Stimulated activated CD8-positive, alpha-beta memory T cell treated with anti-CD3 and anti-CD28 coated beads, Interleukin-4, amount 100 ng/mL, for 1 hour (primary cell): ENCODE measurements around the gene GPR15LG.
A peak's percentile ranks its signal among the peaks of the same experiment; 100 is the strongest.

Source experiments
- DNase-seq, 2 donors: peaks; one replicate each; pipeline ENCODE4 v3.0.0-alpha.2; 2020; ENCODE audit warnings: low read depth in 2 of 2, low spot score in 1 of 2

The GPR15LG gene

GRCh38 chr10:84193327-84193726 lies 19.7 kb downstream of the GPR15LG start:
- DNase-seq = no peak

GRCh38 chr10:84193846-84194423 lies 20.3 kb downstream of the GPR15LG start:
- DNase-seq = no peak

GRCh38 chr10:84194424-84195043 lies 20.9 kb downstream of the GPR15LG start, which contains the start of gene CDHR1:
CDHR1 (plus strand) TSS chr10:84194537; CDS start chr10:84194761, 224 bp downstream.
- peak; percentile 20 to 24 for DNase-seq

GRCh38 chr10:84195044-84195830 lies 21.6 kb downstream of the GPR15LG start:
- no peak for DNase-seq

- no peak for DNase-seq
Measured at GRCh38 chr10:84196083-84196482, 22.5 kb downstream of the GPR15LG start.

GRCh38 chr10:84196941-84197340 lies 23.3 kb downstream of the GPR15LG start:
- DNase-seq = no peak

GRCh38 chr10:84197643-84198042 lies 24.0 kb downstream of the GPR15LG start:
- no peak for DNase-seq

GRCh38 chr10:84198206-84198915 lies 24.8 kb downstream of the GPR15LG start:
- DNase-seq = no peak

GRCh38 chr10:84200537-84201243 lies 27.1 kb downstream of the GPR15LG start:
- DNase-seq = no peak

GRCh38 chr10:84201244-84201606 lies 27.6 kb downstream of the GPR15LG start:
- no peak for DNase-seq

GRCh38 chr10:84201682-84202081 lies 28.1 kb downstream of the GPR15LG start:
- no peak for DNase-seq

- no peak for DNase-seq
Measured at GRCh38 chr10:84202349-84202748, 28.7 kb downstream of the GPR15LG start.

- DNase-seq = no peak
Measured at GRCh38 chr10:84204122-84204521, 30.5 kb downstream of the GPR15LG start.

- DNase-seq = no peak
Measured at GRCh38 chr10:84204610-84205009, 31.0 kb downstream of the GPR15LG start.

GRCh38 chr10:84205049-84205852 lies 31.6 kb downstream of the GPR15LG start:
- DNase-seq = peak; percentile 31 to 45

GRCh38 chr10:84205853-84206525 lies 32.4 kb downstream of the GPR15LG start:
- DNase-seq = no peak

- no peak for DNase-seq
Measured at GRCh38 chr10:84208023-84208422, 34.4 kb downstream of the GPR15LG start.

GRCh38 chr10:84211566-84211965 lies 38.0 kb downstream of the GPR15LG start:
- DNase-seq = no peak

GRCh38 chr10:84212014-84212413 lies 38.4 kb downstream of the GPR15LG start:
- no peak for DNase-seq

- DNase-seq = no peak
Measured at GRCh38 chr10:84213076-84213475, 39.5 kb downstream of the GPR15LG start.
